ENCODE measurements around the gene MED12L. TPM values are rescaled to one million over a fixed set of nuclear protein-coding genes. Genes with fewer than 3 reads are reported as not detected.

MED12L gene
- total and polyA plus RNA-seq, 10 of the 15 experiments (the other 5 are each of a cell fraction or from before 2014, with no cell fraction given): 0.01 to 0.06 (median 0.03) TPM; not detected in 2

GRCh38 chr3:151100076-151100475 lies 14.6 kb downstream of the MED12L start:
- Histone ChIP-seq H3K27me3 (replicated peaks in 1 of 2; ENCODE audit: control insufficient read depth in 2 of 2, insufficient read depth in 2 of 2, low read length in 1 of 2) (peaks cover 0 to 2% of the 10 kb centered on the region in 2 experiments; a peak in 2 of 4 replicates), H3K9ac (ENCODE audit: control insufficient read depth, insufficient read depth, low read length) (no peak overlapping the region), H3K4me3 (no peak overlapping the region), H3K79me2 (ENCODE audit: control insufficient read depth, insufficient read depth, low read length) (no peaks in the 10 kb centered on the region), H3K9me3 (replicated peaks; ENCODE audit: control insufficient read depth, insufficient read depth, low read length) (no peaks in the 10 kb centered on the region; the same call in 1 of the 3 replicates), H3K27ac (ENCODE audit: control insufficient read depth, insufficient read depth) (no peak overlapping the region), H3K4me1 (ENCODE audit: control insufficient read depth, insufficient read depth, low read length) (no peaks in the 10 kb centered on the region), H4K20me1 (ENCODE audit: control insufficient read depth, insufficient read depth) (no peaks in the 10 kb centered on the region), H2AFZ (ENCODE audit: control insufficient read depth, low read depth, low read length) (no peak overlapping the region), H3K4me2 (ENCODE audit: control insufficient read depth, insufficient read depth) (no peak overlapping the region), H3K36me3 (ENCODE audit: control insufficient read depth in 2 of 2, insufficient read depth in 2 of 2, low read length in 1 of 2) (no peaks in the 10 kb centered on the region)
- 0% methylated on average over 1 of the region's 1 CpG for WGBS (ENCODE audit: insufficient coverage, insufficient replicate concordance, low lambda C conversion rate, missing lambda C conversion rate)
- RAD21 ChIA-PET (ENCODE audit: unreplicated experiment): no interaction called here
- intact Hi-C loops (cut with micrococcal nuclease; ENCODE audit: unreplicated experiment) (no loop called here), in situ Hi-C loops (cut with MboI) (no loop called here)
- no TSS peak for BruUV-seq (replicated peaks)
- ATAC-seq (no peak), DNase-seq (ENCODE audit: low read depth, low spot score) (no peak), FAIRE-seq (no peak)
- SMC1A ChIA-PET (ENCODE audit: uncharacterized antibody, unreplicated experiment): no interaction called here
- POLR2A ChIA-PET: no interaction called here
- CTCF ChIA-PET: no interaction called here
- no peak for TF ChIP-seq YY1 (IDR thresholded peaks at IDR 0.05; ENCODE audit: low read depth, low read length)
- no peak for TF ChIP-seq BRCA1 (IDR thresholded peaks at IDR 0.05; ENCODE audit: low read depth, low read length)
- TF ChIP-seq ZNF687 (IDR thresholded peaks at IDR 0.05): no peak
- no peak for TF ChIP-seq RELB (IDR thresholded peaks at IDR 0.05; ENCODE audit: low read depth)
- no peak for TF ChIP-seq SP1 (IDR thresholded peaks at IDR 0.05; ENCODE audit: low read depth, low read length)
- TF ChIP-seq SIX5 (IDR thresholded peaks at IDR 0.05; ENCODE audit: low read depth, low read length, severe bottlenecking): no peak
- TF ChIP-seq NR2C1 (IDR thresholded peaks at IDR 0.05): no peak
- no peak for TF ChIP-seq MLLT1 (IDR thresholded peaks at IDR 0.05)
- no peak for TF ChIP-seq RELA (IDR thresholded peaks at IDR 0.05; ENCODE audit: borderline replicate concordance, partially characterized antibody)
- no peak for TF ChIP-seq USF1 (IDR thresholded peaks at IDR 0.05; ENCODE audit: borderline replicate concordance, extremely low read length, insufficient read depth, low read depth, low read length)
- no peak for TF ChIP-seq BCLAF1 (IDR thresholded peaks at IDR 0.05)
- TF ChIP-seq SMARCA5 (IDR thresholded peaks at IDR 0.05): no peak

Measured in GM12878 (cell line).